GM23338 (cell line): ENCODE measurements around the gene ECT2. TPM values are rescaled to one million over a fixed set of nuclear protein-coding genes. Genes with fewer than 3 reads are reported as not detected.

Experiments used
- EZH2phosphoT487 ChIP-seq: fragments of 200-600 bp; sonication (generic); IDR thresholded peaks from one replicate; pipeline ENCODE4 v1.8.1; 2018; ENCODE audit warnings: antibody characterized with exemption; ENCODE audit not compliant: unreplicated experiment
- polyA plus RNA-seq: library from polyadenylated mRNA; unstranded; fragments of >200 nt; fragmentation: Nextera tagmentation; extraction: Ambion mirVana; gene quantifications from 2 replicates; pipeline ENCODE4 v1.2.1, GENCODE V29; 2016
- small RNA-seq: library from RNA; depleted of rRNA; stranded (forward); fragments of <200 nt; gene quantifications from one replicate; pipeline ENCODE3, GENCODE V24; 2014; ENCODE audit warnings: low replicate concordance
- total RNA-seq: library from RNA; depleted of rRNA; stranded (reverse); fragments of >200 nt; shearing (Covaris generic); gene quantifications from 2 replicates; pipeline ENCODE4 v1.2.3, GENCODE V29; 2014; rRNA removed

Gene ECT2
- total and polyA plus RNA-seq, 2 experiments from 2014 or later, result 102 to 111 TPM

DNA sequence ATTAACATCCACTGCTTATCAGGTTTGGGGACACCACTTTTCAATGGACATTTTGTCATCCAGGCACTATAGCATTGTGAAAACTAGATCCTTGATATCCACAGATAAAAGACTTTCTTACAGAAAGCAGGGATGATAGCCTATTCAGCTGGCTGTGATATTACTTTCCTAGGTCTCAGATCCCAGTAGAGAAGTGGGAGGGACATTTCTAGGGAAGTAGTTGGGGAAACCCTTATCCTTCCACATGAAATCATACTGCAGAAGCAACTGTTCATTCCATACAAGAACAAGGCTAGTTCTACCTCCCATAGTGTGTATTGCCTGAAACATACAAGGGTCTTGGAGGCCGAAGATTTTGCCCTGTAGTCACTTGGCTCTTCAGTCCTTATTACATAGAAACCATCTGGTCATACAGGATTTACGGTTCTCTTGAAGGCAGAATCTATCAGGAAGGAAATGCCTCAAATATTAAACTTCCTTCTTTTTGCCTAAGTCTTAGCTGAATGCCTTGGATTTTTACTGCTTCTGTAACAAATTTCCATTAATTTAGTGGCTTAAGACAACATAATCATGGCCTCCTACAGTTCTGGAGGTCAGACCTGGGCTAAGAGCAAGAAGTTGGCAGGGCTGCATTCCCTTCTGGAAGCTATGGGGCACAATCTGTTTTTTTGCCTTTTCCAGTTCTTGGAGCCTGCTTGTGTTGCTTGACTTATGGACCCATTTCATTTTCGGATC is 119.4 kb downstream of the ECT2 start (continued):
- TF ChIP-seq EZH2phosphoT487, result no peak

Small RNAs within 50 kb of the gene (small RNA-seq; reads per million reads assigned to genes)
- gene AC108667.1 (not detected), gene RF00139 (not detected), gene RNU4-4P (0.15 reads per million), gene RNU6-547P (not detected)

Other genes with a start within 250 kb of the ECT2 start
- not detected in 2 replicates for gene TNFSF10, start 227.3 kb upstream of the ECT2 start, total RNA-seq
- 0.21 and 0.27 TPM in 2 replicates for gene TNFSF10, start 227.3 kb upstream of the ECT2 start, polyA plus RNA-seq
- 4.2 and 4.9 TPM in 2 replicates for gene NCEH1, start 39.7 kb upstream of the ECT2 start, total RNA-seq
- 1.5 and 1.8 TPM in 2 replicates for gene NCEH1, start 39.7 kb upstream of the ECT2 start, polyA plus RNA-seq